ENCODE results near the gene SFXN1.

SFXN1 gene

GRCh38 chr5:175542232-175542965 lies 64.0 kb downstream of the SFXN1 start:
- no peak for DNase-seq (ENCODE audit: low read depth)

- DNase-seq (ENCODE audit: low read depth) = no peak
Measured at GRCh38 chr5:175542966-175543235, 64.5 kb downstream of the SFXN1 start.

DNA sequence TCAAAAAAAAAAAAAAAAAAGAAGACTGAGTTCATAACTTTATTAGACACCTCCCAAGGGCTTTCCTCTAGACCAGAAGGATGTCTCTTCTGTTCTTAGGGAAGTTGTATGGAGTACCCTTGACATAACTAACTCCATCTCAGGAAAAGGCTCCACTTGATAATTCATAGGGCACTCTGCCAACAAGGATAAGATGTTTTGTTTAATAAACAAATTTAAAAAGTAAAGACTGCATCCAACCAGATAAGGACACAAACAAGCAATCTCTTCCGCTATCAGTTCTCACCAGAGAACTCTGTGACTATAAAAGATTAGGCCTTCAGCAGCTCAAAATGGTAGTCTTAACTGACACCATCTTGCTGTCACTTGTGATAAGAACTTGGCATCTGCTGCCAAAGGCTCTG lies 65.8 kb downstream of the SFXN1 start:
- DNase-seq (ENCODE audit: low read depth) = no peak

- no peak for DNase-seq (ENCODE audit: low read depth)
Measured at GRCh38 chr5:175544586-175544985, 66.2 kb downstream of the SFXN1 start.

DNA sequence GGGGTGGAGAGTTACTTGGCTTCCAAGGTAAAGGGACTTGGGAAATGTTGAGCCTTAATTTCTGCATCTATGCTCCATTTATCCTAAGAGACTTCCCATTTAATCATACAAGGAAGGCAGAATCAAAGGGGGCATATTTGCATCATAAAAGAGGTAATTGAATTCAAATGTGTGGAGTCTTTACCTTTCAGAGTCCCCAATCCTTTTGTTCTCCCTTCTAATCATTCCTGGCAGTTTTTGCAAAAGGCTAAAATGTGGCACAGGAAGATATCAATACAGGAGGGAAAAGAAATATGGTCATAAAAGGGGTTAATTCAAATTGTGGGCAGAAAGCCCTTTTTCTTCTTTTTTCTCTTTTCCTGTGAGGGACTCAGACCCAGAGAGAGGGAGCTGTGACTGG lies 69.5 kb downstream of the SFXN1 start:
- DNase-seq (ENCODE audit: low read depth) = no peak

DNA sequence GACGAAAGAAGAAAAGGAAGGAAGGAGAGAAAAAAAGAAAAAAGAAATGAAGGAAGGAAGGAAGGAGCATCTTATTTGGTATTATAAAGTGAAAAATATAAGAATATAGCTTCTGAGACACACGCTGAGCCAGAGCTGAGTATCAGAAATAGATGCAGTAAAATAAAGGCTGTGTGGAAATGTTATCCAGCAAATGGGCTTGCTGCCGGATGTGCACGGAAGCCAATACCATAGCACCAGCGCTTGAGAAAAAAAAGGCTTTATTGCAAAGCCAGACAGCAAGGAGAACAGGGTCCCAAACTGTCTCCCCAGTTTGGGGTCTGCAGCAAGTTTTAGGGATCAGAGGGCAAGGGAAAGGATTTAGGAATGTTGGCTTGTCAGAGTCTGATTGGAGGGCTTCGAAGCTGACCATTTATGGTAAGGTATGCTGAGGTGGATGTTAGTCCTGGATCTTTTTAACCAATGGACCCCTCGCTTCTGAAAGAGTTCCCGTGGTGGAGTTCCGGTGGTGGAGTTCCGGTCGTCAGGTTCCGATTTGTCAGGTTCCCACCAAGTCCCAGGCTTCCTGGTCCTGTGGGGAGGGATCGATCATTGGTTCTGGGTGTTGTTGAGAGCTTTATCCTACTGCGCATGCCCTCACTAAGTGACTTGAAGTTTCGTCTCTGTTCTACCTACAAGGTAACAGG lies 70.4 kb downstream of the SFXN1 start:
- DNase-seq (ENCODE audit: low read depth) = no peak

DNA sequence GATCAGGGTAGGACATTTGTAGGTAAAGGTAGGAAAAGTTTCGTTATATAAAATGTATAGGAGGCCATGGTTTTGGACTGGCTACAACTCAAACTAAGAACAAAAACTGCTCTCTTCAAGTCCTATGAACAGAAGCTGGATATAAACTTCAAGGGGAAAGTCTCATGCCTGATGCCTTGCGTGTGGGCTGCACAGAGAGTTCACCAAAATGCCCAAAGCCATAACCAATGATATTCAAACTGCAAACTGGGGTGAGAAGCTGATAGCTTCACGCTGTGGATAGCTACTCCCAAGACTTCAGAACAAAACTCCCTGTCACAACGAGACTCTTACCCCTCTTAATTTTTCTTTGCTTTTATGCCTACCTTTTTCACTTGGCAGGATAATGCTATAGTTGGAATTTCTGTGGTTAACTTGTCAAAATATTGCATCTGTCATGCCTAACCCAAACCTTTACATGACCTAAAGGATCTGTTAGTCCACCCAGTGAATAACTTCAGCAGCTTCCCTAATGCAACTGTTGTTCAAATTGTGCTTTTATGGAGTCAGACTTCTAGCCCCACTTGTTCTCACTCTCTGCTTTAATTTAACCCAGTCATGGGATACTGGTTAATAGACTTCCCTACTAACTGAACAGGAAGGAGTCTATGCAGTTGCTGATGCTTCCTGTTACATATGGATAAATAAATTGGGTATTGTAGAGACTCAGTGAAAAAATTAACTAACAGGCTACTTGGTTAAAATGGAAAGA lies 71.9 kb downstream of the SFXN1 start:
- DNase-seq (ENCODE audit: low read depth) = no peak

- no peak for DNase-seq (ENCODE audit: low read depth)
Measured at GRCh38 chr5:175551266-175551665, 72.9 kb downstream of the SFXN1 start.

DNA sequence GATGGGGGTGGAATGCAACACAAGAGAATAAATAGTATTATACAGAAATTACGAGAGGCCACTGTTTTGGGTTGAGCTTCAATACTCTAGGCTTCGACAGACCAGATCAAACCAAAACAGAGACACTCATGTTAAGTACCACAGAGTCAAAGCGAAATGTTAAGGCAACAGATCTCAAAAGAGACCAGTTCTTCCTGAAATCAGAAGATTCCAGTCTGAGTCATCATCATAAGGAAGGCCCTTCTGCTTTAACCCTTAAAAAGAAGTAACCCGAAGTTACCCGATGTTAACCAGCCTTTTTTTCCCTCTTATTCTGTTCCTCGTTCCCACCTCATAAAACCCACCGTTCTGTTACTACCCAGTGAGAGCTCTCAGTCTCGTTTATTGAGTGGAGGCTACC lies 75.9 kb downstream of the SFXN1 start:
- DNase-seq (ENCODE audit: low read depth) = no peak

DNA sequence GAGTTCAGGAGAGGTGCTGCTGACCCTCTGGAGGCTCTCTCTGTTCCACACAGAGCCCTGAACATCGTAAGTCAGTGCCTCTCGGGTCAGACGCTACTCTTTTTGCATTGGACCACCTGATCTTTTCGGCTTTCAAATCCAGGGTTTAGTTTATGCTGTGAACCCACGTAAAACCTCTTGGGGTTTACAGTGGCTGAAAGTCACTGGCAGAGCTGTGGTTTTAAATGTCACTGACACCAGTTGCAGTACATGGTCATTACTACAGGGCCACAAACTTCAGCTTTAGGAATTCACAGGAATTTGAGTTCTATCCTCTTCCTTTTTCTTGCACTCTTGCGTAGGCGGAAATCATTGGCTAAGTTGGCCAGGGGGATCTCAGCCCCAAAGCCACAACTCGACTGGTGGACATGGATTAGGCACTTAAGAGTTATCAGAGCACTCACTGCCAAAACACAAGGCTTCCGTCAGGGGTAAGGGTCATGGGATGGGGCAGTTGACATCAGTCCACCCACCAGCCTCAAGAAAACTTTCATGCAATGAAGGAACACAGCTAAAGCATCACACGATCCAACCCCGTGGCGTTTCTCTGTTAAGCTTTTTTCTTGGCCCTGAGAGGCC lies 76.9 kb downstream of the SFXN1 start:
- no peak for DNase-seq (ENCODE audit: low read depth)

DNA sequence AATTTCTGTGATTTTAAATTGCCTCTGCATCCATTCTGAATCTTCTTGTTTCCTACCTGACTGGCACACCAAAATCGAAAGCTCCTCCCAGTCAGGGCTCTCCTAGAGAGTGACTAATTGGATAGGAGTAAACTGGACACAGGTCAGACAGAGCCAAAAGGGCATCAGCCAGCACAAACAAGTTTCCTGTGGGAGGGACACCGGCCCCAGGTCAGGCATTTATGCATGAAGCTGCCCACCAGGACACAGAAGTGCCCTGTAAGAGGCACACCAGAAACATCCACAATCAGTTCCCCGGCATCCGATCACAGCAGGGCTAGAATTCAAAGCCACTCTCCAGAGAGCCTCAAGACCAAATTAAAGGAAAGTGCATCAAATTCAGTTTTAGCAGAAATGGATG lies 78.4 kb downstream of the SFXN1 start:
- DNase-seq (ENCODE audit: low read depth) = no peak

- DNase-seq (ENCODE audit: low read depth) = no peak
Measured at GRCh38 chr5:175557778-175558177, 79.4 kb downstream of the SFXN1 start.

- DNase-seq (ENCODE audit: low read depth) = no peak
Measured at GRCh38 chr5:175558801-175559480, 80.6 kb downstream of the SFXN1 start.

DNA sequence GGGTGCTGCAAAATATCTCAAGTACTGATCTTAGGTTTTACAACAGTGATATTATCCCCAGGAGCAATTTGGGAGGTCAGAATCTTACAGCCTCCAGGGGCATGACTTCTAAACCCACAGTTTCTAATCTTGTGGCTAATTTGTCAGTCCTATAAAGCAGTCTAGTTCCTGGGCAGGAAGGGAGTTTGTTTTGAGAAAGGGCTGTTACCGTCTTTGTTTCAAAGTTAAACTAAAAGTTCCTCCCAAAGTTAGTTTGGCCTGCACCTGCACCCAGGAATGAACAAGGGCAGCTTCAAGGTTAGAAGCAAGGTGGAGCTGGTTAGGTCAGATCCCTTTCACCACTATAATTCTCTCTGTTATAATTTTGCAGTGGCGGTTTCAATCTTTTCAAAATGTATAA lies 81.7 kb downstream of the SFXN1 start:
- no peak for DNase-seq (ENCODE audit: low read depth)

DNA sequence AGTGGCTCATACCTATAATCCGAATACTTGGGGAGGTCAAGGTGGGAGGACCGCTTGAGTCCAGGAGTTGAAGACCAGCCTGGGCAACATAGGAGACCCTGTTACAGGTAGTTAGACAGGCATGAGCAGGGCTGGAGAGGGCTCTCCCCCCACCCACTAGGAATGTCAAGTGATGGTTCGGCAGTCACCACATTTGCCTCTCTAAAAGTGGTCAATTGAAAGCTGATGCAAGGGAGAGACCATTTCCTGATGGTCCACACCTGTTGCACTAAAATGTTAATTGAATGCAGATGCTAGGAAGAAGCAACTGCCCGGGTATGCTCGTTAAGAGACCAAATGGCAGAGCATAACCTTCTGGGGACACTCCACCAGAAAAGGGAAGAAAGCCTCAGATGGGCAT lies 82.7 kb downstream of the SFXN1 start:
- no peak for DNase-seq (ENCODE audit: low read depth)

DNA sequence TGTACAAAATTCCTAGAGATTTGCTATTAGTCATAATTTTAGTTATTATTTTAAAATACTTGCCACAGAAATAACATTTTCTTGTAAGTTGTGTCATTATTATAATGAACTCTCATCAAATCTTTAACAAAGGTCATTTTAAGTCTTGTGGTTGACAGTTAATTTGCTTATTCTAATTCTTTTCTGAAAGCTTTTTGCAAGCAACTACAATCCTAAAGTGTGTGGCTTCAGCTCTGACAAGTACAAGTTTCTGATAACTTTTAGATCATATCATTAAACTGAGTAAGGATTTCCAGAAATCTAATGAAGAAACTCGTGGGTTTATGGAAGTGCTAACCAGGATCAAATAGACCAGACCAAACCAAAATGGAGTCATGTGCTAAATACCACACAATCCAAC lies 86.4 kb downstream of the SFXN1 start:
- no peak for DNase-seq (ENCODE audit: low read depth)

DNA sequence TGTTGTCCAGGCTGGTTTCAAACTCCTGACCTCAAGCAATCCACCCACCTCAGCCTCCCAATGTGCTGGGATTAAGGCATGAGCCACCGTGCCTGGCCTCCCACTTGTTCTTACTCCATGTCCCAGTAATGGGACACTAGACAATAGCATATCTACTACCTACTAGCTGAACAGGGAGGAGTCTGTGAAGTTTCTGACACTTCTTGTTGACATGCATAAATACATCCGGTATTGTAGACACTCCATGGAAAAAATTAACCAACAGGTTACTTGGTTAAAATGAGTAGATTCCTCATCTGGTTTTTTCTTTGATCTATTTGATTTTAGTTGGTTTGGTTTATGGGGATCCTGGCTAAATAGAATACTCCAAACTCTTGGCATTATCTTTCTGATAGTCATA lies 88.3 kb downstream of the SFXN1 start:
- DNase-seq (ENCODE audit: low read depth) = no peak

DNA sequence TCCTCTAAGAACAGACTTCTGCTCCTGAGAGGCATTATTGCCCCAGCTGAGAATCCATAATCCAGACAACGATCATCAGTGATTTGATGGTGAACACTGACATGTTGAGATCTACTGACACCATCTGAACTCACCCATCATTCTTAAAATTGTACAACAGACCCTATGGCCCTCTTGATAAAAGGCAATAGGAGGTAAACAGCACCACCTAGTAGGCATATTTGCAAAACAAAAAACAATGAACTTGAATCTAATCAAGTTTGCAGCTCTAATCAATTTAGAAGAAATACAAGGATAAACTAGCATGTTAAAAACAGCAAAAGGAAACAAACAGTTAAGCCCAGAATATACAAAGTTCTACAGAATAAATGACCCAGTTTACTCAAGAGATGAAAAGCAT lies 89.6 kb downstream of the SFXN1 start:
- DNase-seq (ENCODE audit: low read depth) = no peak

DNA sequence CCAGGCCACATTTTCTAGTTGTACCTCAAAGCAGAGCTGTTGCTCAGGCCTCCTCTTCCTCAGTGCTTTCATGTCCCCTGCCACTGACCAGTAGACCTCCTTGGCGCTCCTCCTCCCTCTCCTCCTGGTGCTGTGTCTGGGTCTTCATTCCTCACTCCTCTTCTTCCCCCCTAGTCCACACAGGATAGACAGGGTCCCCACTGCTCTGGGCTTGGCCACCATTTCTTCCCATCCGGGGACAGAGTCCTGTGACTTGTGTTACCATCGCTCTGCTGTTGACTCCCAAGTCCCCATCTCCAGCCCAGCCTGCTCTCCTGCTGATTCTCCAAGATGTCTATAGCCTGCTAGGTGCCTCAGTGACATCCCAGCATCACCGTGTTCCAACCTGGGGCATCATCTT lies 91.3 kb downstream of the SFXN1 start:
- DNase-seq (ENCODE audit: low read depth) = no peak

DNA sequence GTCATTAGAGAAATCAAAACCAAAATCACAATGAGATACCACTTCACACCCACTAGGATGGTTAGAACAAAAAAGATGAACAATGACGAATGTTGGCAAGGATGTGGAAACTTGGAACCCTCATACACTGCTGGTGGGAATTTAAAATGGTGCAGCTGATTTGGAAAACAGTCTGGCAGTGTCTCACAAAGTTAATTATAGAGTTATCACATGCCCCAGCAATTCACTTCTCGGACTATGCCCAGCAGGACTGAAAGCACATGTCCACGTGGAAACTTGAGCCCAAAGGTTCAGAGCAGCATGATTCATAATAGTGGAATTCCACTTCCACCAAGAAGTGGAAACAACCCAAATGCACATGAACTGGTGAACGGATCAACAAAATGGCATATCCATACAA lies 94.5 kb downstream of the SFXN1 start:
- peak; percentile 11 for DNase-seq (ENCODE audit: low read depth)

DNA sequence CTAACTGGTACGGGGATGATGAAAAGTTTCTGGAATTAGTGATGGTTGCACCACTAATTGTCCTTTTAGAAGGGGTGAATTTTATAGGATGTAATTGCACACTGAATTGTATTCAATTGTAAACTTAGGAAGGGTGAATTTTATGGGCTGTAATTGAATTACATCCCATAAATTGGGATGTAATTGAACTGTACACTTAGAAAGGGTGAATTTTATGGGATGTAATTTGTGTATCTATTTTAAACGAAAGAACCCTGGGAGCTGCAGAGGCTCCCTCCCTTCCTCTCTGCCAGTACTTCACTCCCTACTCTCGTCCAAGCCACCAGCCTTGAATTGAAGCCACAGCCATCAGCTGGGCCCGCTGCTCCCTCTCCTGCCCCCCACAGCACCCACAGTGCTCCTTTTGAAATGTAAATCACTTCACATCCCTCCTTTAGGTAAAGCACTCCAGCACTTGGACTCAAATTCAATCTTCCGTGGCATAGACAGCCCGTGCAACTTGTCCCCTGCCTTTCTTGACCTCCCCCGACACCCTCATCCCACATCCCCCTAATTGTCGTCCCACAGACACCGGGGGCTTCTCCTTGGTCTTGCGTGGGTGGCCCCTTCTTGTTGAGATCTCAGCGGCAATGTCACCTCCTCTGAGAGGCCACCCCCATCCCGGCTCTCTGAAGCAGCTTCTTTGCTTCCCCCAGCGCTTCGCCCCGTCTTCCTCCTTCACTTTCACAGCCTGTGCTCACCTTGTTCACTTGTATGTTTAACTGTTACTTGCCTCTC lies 95.3 kb downstream of the SFXN1 start:
- DNase-seq (ENCODE audit: low read depth) = no peak

GRCh38 chr5:175575301-175575700 lies 96.9 kb downstream of the SFXN1 start:
- no peak for DNase-seq (ENCODE audit: low read depth)
